HG02840 (cell line): Measurements from ENCODE around the gene VPS26C.

Source experiments
- ATAC-seq: cut with Tn5 transposase; IDR thresholded peaks from one replicate; pipeline ENCODE4 v1.9.1; 2021; ENCODE audit warnings: mild to moderate bottlenecking, moderate library complexity, moderate number of reproducible peaks; ENCODE audit not compliant: unreplicated experiment, low FRiP score

Gene VPS26C

DNA sequence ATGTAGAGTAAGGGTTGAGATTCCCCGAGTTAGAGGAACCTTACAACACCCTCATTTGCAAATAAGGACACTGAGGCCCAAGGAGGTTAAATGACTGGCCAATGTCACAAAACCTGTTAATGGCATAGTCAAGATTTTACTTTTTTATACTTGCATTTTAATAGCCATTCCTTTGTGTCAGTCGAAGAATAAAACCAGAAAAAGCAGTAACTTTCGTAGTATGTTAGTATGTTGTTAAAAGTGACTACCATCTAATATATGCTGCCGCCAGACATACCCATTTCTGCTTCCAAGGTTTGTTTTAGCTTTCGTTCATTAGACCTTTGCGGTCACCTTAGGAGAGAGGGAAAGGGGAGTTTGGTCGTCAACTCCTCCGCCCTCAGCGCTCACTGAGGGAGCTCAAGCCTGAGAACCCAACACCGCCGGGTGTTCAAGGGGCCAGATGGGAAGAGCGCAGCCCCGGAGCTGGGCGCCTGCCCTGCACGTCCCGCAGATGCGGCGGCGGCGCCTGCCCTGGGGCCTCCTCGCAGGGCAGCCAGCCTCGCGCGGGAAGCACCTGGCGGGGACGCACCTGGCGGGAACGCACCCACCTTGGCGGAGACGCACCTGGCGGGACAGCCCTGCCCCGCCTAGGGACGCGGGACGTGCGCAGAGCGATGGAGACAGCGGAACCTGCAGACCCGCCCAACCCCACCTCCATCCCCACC, 466 bp downstream of the VPS26C start:
- peak; percentile 6 for ATAC-seq

DNA sequence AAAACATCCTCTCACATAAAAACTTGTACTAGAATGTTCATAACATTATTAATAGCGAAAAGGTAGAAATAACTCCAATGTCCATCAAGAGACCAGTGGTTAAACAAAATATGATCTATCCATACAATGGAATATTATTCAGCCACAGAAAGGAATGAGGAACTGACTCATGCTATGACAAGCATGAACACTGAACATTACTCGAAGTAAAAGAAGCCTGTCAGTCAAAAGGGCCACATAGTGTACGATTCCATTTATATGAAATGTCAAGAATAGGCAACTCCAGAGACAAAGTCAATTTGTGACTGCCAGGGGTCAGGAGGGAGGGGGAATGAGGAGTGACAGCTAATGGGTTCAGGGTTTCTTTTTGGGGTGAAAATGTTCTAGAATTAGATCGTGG, 2.3 kb downstream of the VPS26C start:
- no peak for ATAC-seq

DNA sequence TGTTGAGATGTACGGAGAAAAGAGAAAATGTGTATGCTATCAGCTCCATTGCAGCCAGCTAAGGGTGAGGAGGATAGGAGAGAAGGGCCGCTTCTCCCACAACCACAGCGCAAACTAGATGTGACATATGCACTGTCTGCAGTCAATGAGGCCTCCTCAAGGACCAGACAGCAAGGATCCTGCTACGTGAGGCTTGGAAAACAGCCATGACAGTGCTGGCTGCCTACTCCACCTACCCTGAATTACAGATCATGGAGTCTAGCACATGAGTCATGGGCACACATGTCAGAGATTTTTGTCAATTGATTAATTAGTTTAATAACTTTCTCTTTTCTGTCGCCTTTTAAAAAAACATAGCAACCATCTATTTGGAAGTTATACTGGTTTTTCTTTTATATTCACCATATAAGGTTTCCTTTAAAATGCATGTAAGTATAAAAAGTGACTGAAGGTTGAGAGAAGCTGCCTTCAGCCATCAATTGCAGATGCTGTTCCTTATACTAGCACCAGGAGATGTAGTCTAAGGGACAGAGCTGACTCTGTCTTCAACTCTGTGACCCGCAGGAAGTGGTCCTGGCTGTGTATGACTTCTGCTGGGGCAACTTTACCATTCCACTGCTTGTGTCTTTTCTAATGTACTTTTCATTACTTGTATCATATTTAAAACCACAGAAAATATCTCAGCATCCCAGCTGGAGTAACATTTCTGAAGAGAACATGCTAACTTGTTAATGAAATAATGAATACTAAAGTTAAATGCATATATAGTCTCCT, 3.1 kb downstream of the VPS26C start:
- ATAC-seq = no peak

DNA sequence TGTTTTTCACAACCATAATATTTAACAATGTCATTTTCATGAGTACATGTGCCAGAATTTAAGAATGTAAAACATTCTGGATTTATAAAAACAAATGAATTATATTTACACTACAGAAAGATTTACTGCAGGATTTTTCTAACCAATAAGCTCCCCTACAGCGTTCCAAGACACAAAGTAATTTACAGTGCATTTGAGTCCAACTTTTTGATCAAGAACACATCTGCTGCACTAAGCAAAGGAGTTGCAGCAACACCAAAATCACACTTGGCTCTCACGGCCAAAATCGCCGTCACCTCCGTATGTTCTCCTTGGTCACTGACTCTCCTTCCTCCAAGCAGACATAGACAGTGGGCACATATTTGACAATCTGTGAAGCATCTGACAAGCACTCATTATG, 7.7 kb downstream of the VPS26C start:
- ATAC-seq = no peak

DNA sequence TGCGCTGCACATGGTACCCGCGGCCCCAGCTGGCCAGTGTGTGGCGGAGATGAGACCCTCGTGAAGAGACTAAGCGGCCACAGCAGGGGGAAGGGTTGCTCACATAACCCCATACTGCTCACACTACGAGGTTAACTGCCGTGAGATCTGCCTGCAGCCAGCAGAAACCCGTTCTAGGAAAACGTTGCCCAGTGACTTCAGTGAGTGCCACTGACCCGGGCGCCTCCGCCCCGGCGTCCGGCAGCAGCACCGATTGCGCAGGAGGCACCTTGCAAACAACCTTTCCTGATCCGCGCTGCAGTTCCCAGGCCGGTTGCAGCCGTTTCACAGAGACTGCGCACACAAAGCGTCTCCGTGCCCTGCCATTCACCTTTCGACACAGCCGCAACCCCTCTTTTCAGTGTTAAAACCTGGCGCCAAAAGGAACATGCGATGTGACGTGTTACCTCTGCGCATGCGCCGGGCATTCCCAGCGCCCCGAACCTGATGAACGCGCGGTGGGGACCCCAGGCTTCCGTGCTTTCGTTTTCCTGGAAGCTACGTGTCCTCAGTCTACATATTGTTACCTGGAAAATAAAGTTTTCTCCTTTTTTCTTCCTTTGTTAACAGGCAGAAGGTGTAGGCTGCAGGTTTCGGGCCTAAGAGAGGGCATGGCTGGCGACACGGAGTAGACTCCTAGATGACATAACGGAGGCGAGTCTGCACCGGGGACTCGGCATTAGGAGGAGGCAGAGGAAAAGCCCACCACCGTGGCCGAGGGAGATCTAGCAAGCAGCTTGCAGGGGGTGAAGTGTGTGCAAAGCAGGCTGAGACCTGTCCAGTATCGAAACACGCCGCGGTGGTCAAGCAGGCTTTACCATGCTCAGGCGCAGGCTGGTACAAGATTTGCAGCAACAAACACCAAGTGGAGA, 8.9 kb downstream of the VPS26C start:
- peak; percentile 63 for ATAC-seq

DNA sequence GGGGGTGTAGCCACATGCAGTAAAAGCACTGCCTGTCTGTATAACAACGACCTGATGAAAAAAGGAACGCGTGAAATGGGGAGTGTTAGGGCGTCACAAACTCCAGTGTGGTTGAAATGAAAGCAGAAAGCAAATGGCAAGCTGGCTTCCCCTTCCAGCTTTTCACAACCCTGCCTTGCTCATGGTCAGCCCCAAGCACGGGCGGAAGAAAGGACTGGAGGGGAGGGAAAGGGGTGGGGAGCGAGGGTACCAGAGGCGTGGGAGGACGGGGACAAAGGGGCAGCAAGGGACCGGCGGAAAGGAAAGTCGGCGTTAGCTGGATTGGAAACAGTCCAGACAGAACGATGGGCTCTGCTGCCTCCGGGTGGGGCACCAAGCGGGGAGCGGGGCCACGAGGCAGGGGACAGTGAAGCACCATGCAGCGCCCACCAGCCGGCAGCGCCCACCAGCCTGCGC, 9.6 kb downstream of the VPS26C start:
- peak; percentile 17 for ATAC-seq

DNA sequence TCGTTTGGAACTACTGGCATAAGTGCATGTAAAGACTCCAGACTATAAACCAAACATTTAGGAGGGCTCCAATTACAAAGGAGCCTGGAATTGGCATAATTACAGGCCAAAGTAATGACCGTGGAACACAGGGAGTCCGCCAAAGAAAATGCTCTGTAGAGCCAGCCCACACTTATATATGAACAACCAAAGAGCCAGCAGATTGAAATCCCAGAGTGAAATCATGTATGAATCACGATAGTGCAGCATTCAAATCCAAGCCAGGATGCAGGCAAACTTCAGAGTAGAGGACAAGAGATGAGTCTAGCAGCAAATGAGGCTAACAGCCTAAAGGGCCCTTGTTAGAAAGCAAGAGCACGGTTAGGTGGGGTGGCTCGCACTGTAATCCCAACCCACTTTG, 13.1 kb downstream of the VPS26C start:
- no peak for ATAC-seq

DNA sequence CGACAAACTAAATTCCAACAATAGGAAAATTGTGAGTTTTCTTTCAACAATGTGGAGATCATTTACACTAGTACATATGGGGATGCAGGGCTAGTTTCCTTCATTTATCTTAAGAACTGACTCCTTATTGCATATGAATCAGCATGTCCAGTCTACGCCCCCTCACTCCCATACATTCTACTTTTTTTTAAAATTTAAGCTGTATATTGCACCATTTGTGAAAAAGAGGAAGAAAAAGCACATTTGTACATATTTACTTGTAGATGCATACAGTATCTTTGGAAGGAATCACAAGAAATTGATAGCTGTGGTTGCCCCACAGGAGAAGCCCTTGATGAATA, 15.9 kb downstream of the VPS26C start:
- no peak for ATAC-seq

DNA sequence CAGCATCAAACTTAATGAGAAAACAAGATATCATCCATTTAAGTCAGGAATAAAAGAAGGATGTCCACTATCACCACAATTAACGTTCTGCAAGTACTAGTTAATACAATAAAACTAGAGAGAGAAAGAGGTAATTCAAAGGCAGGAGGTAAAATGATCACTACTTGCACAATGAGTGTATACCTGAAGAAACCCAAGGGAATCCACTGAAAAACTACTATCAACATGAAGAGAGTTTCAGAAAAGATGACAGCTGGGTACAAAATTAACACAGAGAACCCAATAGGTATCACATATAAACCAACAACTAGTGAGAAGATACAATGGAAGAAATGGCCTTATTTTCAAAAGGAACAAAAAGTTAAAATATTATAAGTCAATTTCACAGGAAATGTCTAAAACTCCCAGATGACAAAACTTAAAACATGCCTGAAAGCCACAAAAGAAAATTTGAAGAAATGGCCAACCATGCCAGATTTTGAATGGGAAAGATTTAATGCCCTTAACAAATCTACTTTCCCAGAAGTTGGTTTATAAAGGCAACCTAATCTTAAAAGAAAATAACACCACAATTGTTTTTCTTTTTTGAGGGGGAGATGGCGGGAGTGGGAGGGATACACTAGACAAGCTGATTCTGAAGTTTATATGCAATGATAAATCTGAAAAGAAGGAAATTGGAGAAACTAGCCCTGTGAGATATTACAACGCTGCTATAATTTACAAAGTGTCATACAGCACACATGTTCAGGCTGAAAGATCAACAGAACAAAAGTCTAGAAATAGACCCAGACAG, 17.8 kb downstream of the VPS26C start:
- ATAC-seq = no peak

DNA sequence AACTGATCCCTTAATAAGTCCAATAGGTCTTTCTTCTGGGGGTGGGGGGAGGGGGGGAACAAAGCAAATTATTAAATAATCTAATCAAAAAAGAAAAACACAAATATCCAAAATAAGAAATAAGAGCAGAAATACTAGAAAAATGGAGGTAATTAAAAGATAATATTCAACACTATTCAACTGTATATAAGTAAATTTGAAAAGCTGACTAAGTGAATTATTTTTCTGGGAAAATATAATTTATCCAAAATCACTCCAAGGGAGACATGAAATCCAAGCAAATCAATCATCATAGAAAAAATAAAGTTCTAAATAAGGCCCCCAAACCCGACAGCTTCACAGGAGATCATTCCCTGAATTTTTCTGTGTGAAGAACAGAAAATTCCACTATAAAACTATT, 18.8 kb downstream of the VPS26C start:
- ATAC-seq = no peak

DNA sequence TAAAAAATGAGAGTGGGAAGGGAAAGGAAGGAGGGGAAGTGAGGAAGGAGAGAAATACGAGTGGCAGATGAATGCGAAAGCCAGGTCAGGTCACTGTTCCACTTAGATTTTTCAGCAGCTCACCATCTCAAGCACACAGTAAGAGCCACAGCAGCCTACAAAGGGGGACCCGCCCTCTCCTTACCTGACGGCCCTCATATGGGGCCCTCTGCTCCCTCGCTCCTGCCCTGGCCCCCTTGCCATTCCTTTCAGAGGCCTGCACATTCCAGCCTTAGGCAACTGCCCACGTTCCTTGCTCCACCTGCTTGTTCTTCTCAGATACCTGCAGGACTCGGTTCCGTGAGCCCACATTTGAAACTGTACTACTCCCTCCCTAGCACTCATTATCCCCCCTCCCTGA, 22.0 kb downstream of the VPS26C start:
- ATAC-seq = no peak

DNA sequence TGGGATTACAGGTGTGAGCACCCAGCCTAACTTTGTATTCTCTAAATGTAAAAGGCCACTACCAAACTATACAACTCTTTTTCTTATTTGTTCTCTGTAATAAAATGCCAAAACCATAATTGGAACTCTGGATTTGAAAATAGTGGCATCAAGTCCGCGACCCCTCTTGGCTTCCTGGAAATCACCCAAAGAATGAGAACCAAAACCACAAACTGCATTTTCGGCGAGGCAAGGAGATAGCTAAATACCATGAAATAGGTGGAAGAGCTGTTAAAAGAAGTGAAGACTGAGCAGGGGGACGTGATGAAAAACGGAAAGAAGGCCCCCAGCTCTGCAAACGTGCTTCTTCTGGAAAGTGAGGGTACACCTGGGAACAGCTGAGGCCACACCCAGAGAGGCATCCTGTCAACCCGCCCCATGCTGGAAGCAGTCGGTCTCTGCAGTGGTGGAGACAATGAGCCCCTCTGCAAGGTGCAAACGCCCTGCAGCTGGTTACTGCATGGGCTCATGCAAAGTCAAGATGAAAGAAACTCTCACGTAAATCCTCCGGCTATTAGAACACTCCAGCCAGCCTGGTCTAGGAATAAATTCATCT, 22.5 kb downstream of the VPS26C start:
- no peak for ATAC-seq

DNA sequence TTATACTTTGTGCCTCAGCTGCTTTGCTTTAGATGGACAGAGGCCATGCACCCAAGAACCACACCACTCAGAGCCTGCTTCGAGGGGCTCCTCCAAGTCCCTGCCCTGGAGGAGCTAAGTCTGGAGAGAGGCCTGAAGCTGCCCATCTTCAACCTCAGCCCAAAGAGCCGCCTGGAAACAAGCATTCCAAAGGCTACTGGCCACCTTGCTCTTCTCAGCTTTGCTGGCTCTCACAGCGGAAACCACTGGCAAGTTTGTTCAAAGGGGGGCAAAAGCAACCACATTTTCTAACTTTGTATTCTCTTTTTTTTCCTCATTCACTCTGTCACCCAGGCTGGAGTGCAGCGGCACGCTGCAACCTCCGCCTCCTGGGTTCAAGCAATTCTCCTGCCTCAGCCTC, 23.2 kb downstream of the VPS26C start:
- ATAC-seq = no peak

DNA sequence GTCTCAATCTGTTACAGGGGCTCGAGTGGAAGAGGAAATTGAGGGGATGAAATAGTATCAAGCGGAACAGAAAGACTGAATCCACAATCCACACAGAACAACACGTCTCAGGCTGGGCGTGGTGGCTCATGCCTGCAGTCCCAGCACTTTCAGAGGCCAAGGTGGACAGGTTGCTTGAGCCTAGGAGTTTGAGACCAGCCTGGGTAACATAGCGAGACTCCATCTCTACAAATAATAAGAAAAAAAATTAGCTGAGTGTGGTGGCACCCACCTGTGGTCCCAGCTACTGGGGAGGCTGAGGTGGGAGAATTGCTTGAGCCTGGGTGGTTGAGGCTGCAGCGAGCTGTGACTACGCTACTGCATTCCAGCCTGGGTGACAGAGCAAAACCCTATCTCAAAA, 25.7 kb downstream of the VPS26C start:
- no peak for ATAC-seq

DNA sequence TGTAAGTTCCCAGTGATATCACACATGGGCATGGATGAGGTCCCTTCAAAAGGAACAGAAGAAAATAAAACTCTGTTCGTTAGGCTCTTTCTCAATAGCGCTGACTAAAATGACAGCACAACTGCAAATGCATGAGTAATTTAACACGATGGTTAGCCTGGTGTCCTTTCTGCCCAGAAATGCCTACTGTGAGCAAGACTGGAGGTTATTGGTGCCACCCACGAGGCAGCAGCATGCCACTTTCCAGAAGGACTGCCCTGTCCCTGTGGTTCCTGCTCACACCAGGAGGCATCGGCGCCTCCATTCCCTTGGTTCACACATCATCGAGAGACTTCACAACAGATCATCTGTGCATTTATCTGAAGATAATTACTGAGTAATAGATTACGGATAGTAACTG, 26.2 kb downstream of the VPS26C start:
- no peak for ATAC-seq

DNA sequence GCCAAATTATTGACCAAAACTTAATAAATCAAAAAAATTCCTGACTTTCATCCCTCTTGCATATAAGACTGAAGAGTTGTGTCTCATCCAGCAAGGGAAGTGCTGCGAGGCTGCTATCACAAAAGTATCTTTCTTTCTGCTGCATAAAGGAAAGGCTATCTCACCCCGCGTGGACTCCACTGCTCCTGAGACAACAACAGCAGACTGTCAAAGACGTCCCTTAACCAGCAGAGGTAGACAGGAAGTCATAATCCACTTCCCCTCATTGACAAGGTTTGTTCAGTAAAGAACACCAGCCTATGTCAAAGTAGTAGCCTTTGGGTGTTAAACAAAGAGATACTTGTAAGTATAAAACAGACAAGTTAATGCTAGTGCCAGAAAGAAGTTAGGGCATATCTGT, 29.4 kb downstream of the VPS26C start:
- ATAC-seq = no peak

DNA sequence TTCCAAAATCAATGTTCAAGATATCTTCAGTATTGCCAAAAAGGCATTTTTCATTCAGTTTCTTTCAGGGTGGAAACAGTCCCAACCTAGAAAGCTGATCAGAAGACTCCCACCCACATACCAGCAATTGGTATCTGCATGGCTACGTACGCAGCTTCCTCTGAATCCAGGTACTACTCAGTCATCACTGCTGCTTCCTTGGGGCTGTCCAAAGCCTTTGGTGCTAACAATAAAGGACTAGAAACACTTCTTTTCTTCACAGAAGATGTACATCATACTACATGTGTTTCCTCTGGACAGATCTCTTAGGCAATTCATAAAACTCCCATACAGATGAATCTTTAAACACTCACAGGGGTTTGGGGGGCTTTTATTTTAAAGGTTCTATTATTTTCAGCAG, 29.8 kb downstream of the VPS26C start:
- no peak for ATAC-seq

DNA sequence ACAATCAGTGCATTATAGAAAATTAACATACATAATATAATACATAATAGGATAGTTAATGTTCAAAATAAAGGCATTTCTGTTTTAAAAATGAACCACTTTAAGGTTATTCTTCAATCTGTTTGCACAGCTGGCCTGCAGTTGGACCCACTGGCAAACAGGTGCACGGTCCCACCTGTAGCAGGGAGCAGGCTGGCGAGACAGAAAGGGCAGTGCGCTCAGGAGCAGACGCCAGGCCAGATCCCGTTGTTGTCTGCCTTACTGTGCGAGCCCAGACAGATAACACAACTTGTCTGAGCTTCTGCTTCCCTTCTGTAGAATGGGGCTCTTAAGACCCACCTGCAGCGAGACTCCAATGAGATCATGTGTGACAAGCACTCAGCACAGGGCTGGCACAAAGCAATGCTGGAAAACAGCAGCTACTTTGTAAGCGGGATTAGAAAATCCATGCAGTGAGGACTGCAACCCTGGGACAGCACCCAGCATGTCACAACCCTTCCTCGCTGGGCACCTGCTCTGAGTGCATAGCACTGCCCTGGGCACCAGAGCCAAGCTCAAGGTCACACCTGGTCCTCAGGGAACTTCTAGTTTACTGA, 33.5 kb downstream of the VPS26C start:
- ATAC-seq = no peak

DNA sequence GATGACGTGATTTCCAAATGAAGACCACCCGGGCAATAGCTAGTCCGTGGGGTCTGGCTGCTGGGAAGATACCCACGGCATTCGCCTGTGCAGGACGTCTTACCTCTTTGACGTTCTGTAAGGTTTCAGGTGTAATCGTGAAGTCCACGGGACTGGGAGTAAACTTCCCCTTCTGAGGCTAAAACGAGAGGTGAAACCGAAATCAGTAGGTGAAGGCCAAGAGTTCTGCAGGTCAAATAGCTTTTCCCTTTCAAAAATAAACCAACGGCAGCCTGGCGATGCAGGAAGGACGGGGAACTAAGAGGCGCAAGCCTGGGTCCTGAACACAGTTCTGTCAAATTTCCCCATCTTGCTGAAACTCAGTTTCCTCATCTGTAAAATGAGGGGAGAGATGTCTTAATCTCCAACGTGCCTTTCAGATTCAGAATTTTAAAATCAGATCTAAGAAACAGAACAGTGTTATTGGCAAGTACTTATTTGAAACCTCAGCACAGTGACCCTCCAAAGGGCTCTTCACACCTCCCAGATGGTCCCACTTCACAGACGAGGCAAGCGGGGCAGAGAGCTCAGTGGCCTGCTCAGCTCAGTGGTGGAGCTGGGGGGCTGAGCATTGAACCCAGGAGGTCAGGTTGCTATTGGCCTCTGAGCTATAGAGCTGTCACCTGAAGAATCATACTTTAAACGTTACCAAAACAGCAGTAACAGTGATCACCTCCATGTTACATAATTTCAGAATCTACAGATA, 34.7 kb downstream of the VPS26C start:
- no peak for ATAC-seq
